Smooth muscle cell (in vitro differentiated cells): Measurements from ENCODE around the gene SLC26A2. TPM values are rescaled to one million over a fixed set of nuclear protein-coding genes. Genes with fewer than 3 reads are reported as not detected.

Experiments
- DNase-seq: peaks from one replicate; lab custom pipeline; 2025; ENCODE audit not compliant: unreplicated experiment; lab: John Stamatoyannopoulos, UW
- H2AFZ ChIP-seq: fragments of 200-600 bp; sonication (generic); 2 replicates; pipeline ENCODE4 v1.6.0; 2016; ENCODE audit warnings: antibody characterized with exemption, low read depth, mild to moderate bottlenecking
- H3F3A ChIP-seq: fragments of 200-600 bp; sonication (generic); 2 replicates; pipeline ENCODE4 v1.6.0; 2017; ENCODE audit warnings: antibody characterized with exemption, low read depth
- H3K27ac ChIP-seq: fragments of 200-600 bp; sonication (generic); 2 replicates; pipeline ENCODE4 v1.5.1; 2016; ENCODE audit warnings: low read depth, mild to moderate bottlenecking
- H3K27me3 ChIP-seq: fragments of 200-600 bp; sonication (generic); 2 replicates; pipeline ENCODE4 v1.6.1; 2016; ENCODE audit warnings: low read depth, mild to moderate bottlenecking
- H3K36me3 ChIP-seq: fragments of 200-600 bp; sonication (generic); 2 replicates; pipeline ENCODE4 v1.5.1; 2016; ENCODE audit warnings: low read depth
- H3K4me1 ChIP-seq: fragments of 200-600 bp; sonication (generic); 2 replicates; pipeline ENCODE4 v1.5.1; 2016; ENCODE audit warnings: low read depth
- H3K4me2 ChIP-seq: fragments of 200-600 bp; sonication (generic); 2 replicates; pipeline ENCODE4 v1.6.0; 2016; ENCODE audit warnings: mild to moderate bottlenecking
- H3K4me3 ChIP-seq: fragments of 200-600 bp; sonication (generic); 2 replicates; pipeline ENCODE4 v1.5.1; 2016; ENCODE audit warnings: mild to moderate bottlenecking
- H3K79me2 ChIP-seq: fragments of 200-600 bp; sonication (generic); 2 replicates; pipeline ENCODE4 v1.6.0; 2016; ENCODE audit warnings: low read depth, mild to moderate bottlenecking
- H3K9ac ChIP-seq: fragments of 200-600 bp; sonication (generic); 2 replicates; pipeline ENCODE4 v1.6.0; 2016; ENCODE audit warnings: low read depth
- H3K9me3 ChIP-seq: fragments of 200-600 bp; sonication (generic); replicated peaks from 2 replicates; pipeline ENCODE4 v1.5.1; 2016; ENCODE audit warnings: low read depth
- H4K20me1 ChIP-seq: fragments of 200-600 bp; sonication (generic); 2 replicates; pipeline ENCODE4 v1.6.0; 2016; ENCODE audit warnings: low read depth
- WGBS: methylation state at CpG from one replicate; pipeline ENCODE4 v1.1.7; 2016; ENCODE audit warnings: low lambda C conversion rate; 5-methylcytosine and 5-hydroxymethylcytosine counted together
- polyA plus RNA-seq: library from polyadenylated mRNA; unstranded; fragments of >200 nt; fragmentation: Nextera tagmentation; extraction: Ambion mirVana; gene quantifications from 2 replicates; pipeline ENCODE4 v1.2.1, GENCODE V29; 2016
- total RNA-seq: library from RNA; depleted of rRNA; stranded (reverse); fragments of >200 nt; gene quantifications from 2 replicates; pipeline ENCODE4 v1.2.3, GENCODE V29; 2014
- TF ChIP-seq, protein P1 (sequence below): fragments of 200-600 bp; sonication (generic); IDR thresholded peaks from 2 replicates; pipeline ENCODE4 v1.5.1; 2017; ENCODE audit warnings: borderline replicate concordance, mild to moderate bottlenecking, antibody characterized with exemption; ENCODE audit not compliant: insufficient read depth, poor library complexity, severe bottlenecking

SLC26A2 gene
- total and polyA plus RNA-seq, 2 experiments from 2014 or later, result 5.2 to 16.0 TPM

DNA sequence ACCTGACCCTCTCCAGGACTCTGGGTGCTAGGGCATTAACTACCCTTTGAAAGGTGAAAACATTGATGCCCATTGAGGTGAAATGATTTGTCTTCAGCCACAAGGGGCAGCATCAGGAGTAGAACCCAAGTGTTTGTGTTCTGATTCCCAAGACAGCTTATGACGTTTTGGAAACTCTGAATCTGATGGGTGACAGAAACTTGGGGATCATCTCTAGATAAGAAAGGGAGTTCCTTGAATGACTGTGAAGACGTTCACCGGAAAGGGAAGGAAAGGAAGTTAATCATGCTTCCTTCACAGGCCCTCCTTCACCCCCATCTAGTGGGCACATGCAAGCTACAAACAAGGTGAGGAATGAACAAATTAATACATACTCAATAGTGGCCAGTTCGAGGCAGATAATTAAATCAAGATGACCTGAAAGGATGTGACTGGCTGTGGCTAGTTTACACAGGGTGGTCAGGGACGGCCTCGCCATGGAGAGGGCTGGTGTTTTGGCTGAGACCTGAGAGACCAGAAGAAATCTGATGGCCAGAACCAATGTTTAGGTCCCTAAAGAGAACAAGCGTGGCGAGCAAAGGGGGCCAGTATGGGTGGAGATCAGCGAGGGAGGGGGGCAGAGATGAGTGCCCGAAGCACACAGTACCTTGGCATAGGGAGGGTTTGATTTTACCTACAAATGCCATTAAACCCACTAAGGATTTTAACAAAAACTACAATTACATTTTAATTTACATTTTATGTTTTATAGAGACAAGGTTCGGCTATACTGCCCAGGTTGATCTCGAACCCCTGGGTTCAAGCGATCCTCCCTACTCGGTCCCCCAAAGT, 937 bp upstream of the SLC26A2 start:
- H3K9me3 ChIP-seq, result no peaks in the 10 kb centered on the region
- 33% methylated on average over 14 of the region's 14 CpGs for WGBS
- no peak for DNase-seq

DNA sequence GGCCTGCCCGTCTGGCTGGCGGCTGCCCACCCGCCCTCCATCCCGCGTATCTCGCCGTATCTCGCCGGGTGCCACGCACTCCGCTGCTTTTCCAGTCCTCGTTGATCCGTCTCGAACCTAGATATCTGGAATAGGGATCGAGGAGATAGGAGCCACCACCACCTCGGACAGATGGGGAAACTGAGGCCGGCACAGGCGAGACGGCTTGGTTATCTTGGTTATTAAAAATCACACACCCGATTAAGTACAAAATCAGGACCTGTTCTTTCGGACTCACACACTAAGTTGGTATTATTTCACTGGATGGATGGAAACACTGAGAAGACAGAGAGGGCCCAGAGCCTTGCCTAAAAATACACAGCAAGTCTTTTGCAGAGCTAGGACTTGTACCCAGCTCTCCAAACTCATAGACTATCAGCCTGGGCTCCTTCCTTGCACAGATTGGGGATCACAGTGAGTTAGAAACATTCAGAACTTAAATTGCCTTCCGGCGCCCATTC, 678 bp downstream of the SLC26A2 start:
- Histone ChIP-seq H3K27me3 (no peaks in the 10 kb centered on the region), H3K9ac (peak overlapping the region; percentile 54), H3F3A (peaks cover 7% of the 10 kb centered on the region), H3K4me2 (peak overlapping the region; percentile 83), H4K20me1 (peaks cover 3% of the 10 kb centered on the region), H3K27ac (no peak overlapping the region), H3K9me3 (no peaks in the 10 kb centered on the region), H3K79me2 (no peaks in the 10 kb centered on the region), H3K36me3 (no peaks in the 10 kb centered on the region), H2AFZ (peak overlapping the region; percentile 88), H3K4me3 (peak overlapping the region; percentile 89), H3K4me1 (peaks cover 14% of the 10 kb centered on the region)
- 13% methylated on average over 23 of the region's 23 CpGs for WGBS
- TF ChIP-seq, protein P1, sequence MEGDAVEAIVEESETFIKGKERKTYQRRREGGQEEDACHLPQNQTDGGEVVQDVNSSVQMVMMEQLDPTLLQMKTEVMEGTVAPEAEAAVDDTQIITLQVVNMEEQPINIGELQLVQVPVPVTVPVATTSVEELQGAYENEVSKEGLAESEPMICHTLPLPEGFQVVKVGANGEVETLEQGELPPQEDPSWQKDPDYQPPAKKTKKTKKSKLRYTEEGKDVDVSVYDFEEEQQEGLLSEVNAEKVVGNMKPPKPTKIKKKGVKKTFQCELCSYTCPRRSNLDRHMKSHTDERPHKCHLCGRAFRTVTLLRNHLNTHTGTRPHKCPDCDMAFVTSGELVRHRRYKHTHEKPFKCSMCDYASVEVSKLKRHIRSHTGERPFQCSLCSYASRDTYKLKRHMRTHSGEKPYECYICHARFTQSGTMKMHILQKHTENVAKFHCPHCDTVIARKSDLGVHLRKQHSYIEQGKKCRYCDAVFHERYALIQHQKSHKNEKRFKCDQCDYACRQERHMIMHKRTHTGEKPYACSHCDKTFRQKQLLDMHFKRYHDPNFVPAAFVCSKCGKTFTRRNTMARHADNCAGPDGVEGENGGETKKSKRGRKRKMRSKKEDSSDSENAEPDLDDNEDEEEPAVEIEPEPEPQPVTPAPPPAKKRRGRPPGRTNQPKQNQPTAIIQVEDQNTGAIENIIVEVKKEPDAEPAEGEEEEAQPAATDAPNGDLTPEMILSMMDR, result no peak
- DNase-seq, result no peak

More for the DNA sequence above, 937 bp upstream of the SLC26A2 start:
- Histone ChIP-seq H3K4me1 (peaks cover 14% of the 10 kb centered on the region), H2AFZ (peak overlapping the region; percentile 77), H3K27me3 (no peaks in the 10 kb centered on the region), H4K20me1 (peaks cover 3% of the 10 kb centered on the region), H3K79me2 (no peaks in the 10 kb centered on the region), H3K27ac (peak overlapping the region; percentile 96), H3F3A (peaks cover 7% of the 10 kb centered on the region), H3K4me2 (peak overlapping the region; percentile 83), H3K4me3 (peak overlapping the region; percentile 89), H3K36me3 (no peaks in the 10 kb centered on the region), H3K9ac (peak overlapping the region; percentile 86)
- TF ChIP-seq, protein P1, result peak; percentile 46

DNA sequence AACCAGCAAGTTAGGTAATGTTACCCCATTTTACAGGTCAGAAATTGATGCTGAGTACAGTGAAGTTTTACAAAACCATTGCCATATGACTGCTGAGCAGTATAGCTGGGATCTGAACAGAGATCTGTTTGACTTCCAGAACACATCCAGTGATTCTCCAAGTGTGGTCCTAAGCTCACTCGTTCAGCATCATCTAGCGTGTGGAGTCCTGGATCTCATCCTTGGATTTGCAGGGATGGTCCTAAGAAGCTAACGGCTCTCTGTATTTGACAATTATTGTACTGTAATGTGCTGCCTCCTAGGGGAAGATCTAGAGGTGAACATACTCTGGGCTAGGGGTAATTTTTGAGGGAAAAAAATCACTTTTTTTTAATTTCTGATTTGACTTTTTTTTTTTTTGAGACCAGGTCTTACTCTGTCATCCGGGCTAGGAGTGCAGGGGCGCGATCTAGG, 1.4 kb downstream of the SLC26A2 start:
- Histone ChIP-seq H3K9me3 (no peaks in the 10 kb centered on the region), H4K20me1 (peaks cover 3% of the 10 kb centered on the region), H3K4me2 (no peak overlapping the region), H2AFZ (no peak overlapping the region), H3K4me1 (peaks cover 14% of the 10 kb centered on the region), H3K27ac (no peak overlapping the region), H3K27me3 (no peaks in the 10 kb centered on the region), H3F3A (peaks cover 7% of the 10 kb centered on the region), H3K79me2 (no peaks in the 10 kb centered on the region), H3K36me3 (no peaks in the 10 kb centered on the region), H3K4me3 (peak overlapping the region; percentile 89), H3K9ac (no peak overlapping the region)
- no peak for DNase-seq
- TF ChIP-seq, protein P1, result peak; percentile 52
- 56% methylated on average over 6 of the region's 6 CpGs for WGBS
